GM12878 (cell line): ENCODE measurements around the gene NOL12. TPM values are rescaled to one million over a fixed set of nuclear protein-coding genes. Genes with fewer than 3 reads are reported as not detected.

Source experiments
- ASH2L ChIP-seq: fragments of 300-600, 200-600 bp; sonication (generic); IDR thresholded peaks from 2 replicates; pipeline ENCODE4 v1.6.1; 2017; ENCODE audit warnings: low read depth, mild to moderate bottlenecking, borderline replicate concordance
- BHLHE40 ChIP-seq, 2 experiments: fragments of 450-650 bp in 1 of 2; IDR thresholded peaks; 2 replicates each; pipeline ENCODE4 v1.6.1; 2011 to 2017; ENCODE audit warnings: low read depth in 2 of 2, borderline replicate concordance in 1 of 2, improper control_type of control experiment in 1 of 2, low read length in 1 of 2, mild to moderate bottlenecking in 1 of 2
- CHD4 ChIP-seq: fragments of 200-600 bp; sonication (generic); IDR thresholded peaks from 2 replicates; pipeline ENCODE4 v1.6.1; 2016; ENCODE audit warnings: mild to moderate bottlenecking
- GATAD2B ChIP-seq: fragments of 450-650 bp; conservative IDR thresholded peaks from 2 replicates; pipeline ENCODE4 v1.6.1; 2017; ENCODE audit warnings: low read depth, mild to moderate bottlenecking, moderate library complexity
- HDGF ChIP-seq: fragments of 450-650 bp; IDR thresholded peaks from 2 replicates; pipeline ENCODE4 v1.6.1; 2016; ENCODE audit warnings: antibody characterized with exemption
- KAT2A ChIP-seq: conservative IDR thresholded peaks from 2 replicates; pipeline ENCODE4 v1.6.1; 2011; ENCODE audit warnings: low read depth, low read length; ENCODE audit not compliant: control insufficient read depth
- MXI1 ChIP-seq: fragments of 150-350 bp; IDR thresholded peaks from 2 replicates; pipeline ENCODE4 v1.6.1; 2011; ENCODE audit warnings: low read depth, mild to moderate bottlenecking, inconsistent platforms, low read length, improper control_type of control experiment
- NFYA ChIP-seq: IDR thresholded peaks from 2 replicates; pipeline ENCODE4 v1.6.1; 2011; ENCODE audit warnings: low read depth, mild to moderate bottlenecking, low read length, improper control_type of control experiment, borderline replicate concordance
- NR2C1 ChIP-seq: fragments of 450-650 bp; IDR thresholded peaks from 2 replicates; pipeline ENCODE4 v1.6.1; 2017; ENCODE audit warnings: antibody characterized with exemption, mild to moderate bottlenecking, moderate library complexity
- PAX5 ChIP-seq: IDR thresholded peaks from 2 replicates; pipeline ENCODE4 v1.6.1; 2011; ENCODE audit warnings: low read depth, low read length, borderline replicate concordance
- RAD51 ChIP-seq: fragments of 450-650 bp; IDR thresholded peaks from 2 replicates; pipeline ENCODE4 v1.6.1; 2016; ENCODE audit warnings: moderate library complexity, mild to moderate bottlenecking, inconsistent platforms
- SIX5 ChIP-seq: IDR thresholded peaks from 2 replicates; pipeline ENCODE4 v1.6.1; 2011; ENCODE audit warnings: mild to moderate bottlenecking, low read depth, low read length, moderate library complexity; ENCODE audit not compliant: severe bottlenecking
- SMARCA5 ChIP-seq: fragments of 450-650 bp; IDR thresholded peaks from 2 replicates; pipeline ENCODE4 v1.6.1; 2017; ENCODE audit warnings: mild to moderate bottlenecking
- STAT1 ChIP-seq: fragments of 450-650 bp; conservative IDR thresholded peaks from 2 replicates; pipeline ENCODE4 v1.6.1; 2014; ENCODE audit warnings: antibody characterized with exemption, mild to moderate bottlenecking
- SUPT20H ChIP-seq: IDR thresholded peaks from 2 replicates; pipeline ENCODE4 v1.6.1; 2011; ENCODE audit warnings: low read depth, mild to moderate bottlenecking, low read length, moderate library complexity, borderline replicate concordance; ENCODE audit not compliant: control insufficient read depth
- WRNIP1 ChIP-seq: IDR thresholded peaks from 2 replicates; pipeline ENCODE4 v1.6.1; 2011; ENCODE audit warnings: low read depth, low read length, improper control_type of control experiment, borderline replicate concordance
- ZBTB4 ChIP-seq: fragments of 450-650 bp; formaldehyde crosslinking; IDR thresholded peaks from 2 replicates; pipeline ENCODE4 v1.4.0; 2022; ENCODE audit warnings: mild to moderate bottlenecking, moderate library complexity
- polyA plus RNA-seq, 11 experiments: library from polyadenylated mRNA; depleted of rRNA in 4 of 11; unstranded in 6 of 11; stranded (reverse) in 5 of 11; fragments of >200 nt; fragmentation: Nextera tagmentation in 4 of 11; fragmentation: Illumina TruSeq in 1 of 11; extraction: Ambion mirVana in 4 of 11; extraction: Trizol in 1 of 11; gene quantifications; 1 replicate in 1 of 11; 2 replicates in 10 of 11; pipeline versions ENCODE4 v1.2.1 to v1.2.3, GENCODE V29; 2011 to 2016; ENCODE audit warnings: inconsistent platforms in 2 of 11, missing spikeins in 2 of 11, low read depth in 1 of 11
- total RNA-seq, 4 experiments: library from RNA; depleted of rRNA in 3 of 4; stranded (reverse); fragments of >200 nt in 3 of 4; fragmentation: Illumina TruSeq in 1 of 4; extraction: Trizol in 1 of 4; gene quantifications; 2 replicates each; pipeline versions ENCODE4 v1.2.1 to v1.2.3, GENCODE V29; 2013 to 2021
- TF ChIP-seq, protein P1 (sequence below): IDR thresholded peaks from 2 replicates; pipeline ENCODE4 v1.6.1; 2012; ENCODE audit warnings: low read depth, low read length, improper control_type of control experiment
- TF ChIP-seq, protein P2 (sequence below): IDR thresholded peaks from 2 replicates; pipeline ENCODE4 v1.6.1; 2012; ENCODE audit warnings: improper control_type of control experiment, low read depth, low read length; ENCODE audit not compliant: insufficient replicate concordance
- TF ChIP-seq, protein P3 (sequence below): IDR thresholded peaks from 2 replicates; pipeline ENCODE4 v1.6.1; 2012; ENCODE audit warnings: low read depth, low read length, improper control_type of control experiment

Gene NOL12
- total and polyA plus RNA-seq, 10 of the 15 experiments (the other 5 are each of a cell fraction or from before 2014, with no cell fraction given): 3.3 to 69.4 (median 41.1) TPM

- no peak for TF ChIP-seq ZBTB4 (CRISPR knock-in tag)
- no peak for TF ChIP-seq SMARCA5
- TF ChIP-seq, protein P1, sequence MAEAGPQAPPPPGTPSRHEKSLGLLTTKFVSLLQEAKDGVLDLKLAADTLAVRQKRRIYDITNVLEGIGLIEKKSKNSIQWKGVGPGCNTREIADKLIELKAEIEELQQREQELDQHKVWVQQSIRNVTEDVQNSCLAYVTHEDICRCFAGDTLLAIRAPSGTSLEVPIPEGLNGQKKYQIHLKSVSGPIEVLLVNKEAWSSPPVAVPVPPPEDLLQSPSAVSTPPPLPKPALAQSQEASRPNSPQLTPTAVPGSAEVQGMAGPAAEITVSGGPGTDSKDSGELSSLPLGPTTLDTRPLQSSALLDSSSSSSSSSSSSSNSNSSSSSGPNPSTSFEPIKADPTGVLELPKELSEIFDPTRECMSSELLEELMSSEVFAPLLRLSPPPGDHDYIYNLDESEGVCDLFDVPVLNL: no peak
- TF ChIP-seq, protein P2, sequence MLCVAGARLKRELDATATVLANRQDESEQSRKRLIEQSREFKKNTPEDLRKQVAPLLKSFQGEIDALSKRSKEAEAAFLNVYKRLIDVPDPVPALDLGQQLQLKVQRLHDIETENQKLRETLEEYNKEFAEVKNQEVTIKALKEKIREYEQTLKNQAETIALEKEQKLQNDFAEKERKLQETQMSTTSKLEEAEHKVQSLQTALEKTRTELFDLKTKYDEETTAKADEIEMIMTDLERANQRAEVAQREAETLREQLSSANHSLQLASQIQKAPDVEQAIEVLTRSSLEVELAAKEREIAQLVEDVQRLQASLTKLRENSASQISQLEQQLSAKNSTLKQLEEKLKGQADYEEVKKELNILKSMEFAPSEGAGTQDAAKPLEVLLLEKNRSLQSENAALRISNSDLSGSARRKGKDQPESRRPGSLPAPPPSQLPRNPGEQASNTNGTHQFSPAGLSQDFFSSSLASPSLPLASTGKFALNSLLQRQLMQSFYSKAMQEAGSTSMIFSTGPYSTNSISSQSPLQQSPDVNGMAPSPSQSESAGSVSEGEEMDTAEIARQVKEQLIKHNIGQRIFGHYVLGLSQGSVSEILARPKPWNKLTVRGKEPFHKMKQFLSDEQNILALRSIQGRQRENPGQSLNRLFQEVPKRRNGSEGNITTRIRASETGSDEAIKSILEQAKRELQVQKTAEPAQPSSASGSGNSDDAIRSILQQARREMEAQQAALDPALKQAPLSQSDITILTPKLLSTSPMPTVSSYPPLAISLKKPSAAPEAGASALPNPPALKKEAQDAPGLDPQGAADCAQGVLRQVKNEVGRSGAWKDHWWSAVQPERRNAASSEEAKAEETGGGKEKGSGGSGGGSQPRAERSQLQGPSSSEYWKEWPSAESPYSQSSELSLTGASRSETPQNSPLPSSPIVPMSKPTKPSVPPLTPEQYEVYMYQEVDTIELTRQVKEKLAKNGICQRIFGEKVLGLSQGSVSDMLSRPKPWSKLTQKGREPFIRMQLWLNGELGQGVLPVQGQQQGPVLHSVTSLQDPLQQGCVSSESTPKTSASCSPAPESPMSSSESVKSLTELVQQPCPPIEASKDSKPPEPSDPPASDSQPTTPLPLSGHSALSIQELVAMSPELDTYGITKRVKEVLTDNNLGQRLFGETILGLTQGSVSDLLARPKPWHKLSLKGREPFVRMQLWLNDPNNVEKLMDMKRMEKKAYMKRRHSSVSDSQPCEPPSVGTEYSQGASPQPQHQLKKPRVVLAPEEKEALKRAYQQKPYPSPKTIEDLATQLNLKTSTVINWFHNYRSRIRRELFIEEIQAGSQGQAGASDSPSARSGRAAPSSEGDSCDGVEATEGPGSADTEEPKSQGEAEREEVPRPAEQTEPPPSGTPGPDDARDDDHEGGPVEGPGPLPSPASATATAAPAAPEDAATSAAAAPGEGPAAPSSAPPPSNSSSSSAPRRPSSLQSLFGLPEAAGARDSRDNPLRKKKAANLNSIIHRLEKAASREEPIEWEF: no peak
- no peak for TF ChIP-seq PAX5
- TF ChIP-seq CHD4: no peak
- TF ChIP-seq KAT2A: no peak
- TF ChIP-seq SUPT20H: no peak
- no peak for TF ChIP-seq RAD51
- TF ChIP-seq STAT1: no peak
- TF ChIP-seq SIX5: no peak
- TF ChIP-seq, protein P3, sequence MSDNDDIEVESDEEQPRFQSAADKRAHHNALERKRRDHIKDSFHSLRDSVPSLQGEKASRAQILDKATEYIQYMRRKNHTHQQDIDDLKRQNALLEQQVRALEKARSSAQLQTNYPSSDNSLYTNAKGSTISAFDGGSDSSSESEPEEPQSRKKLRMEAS: peak; percentile 49; the same call in 1 of the 2 replicates
- TF ChIP-seq BHLHE40 (IDR thresholded peaks at IDR 0.05; ENCODE audit: borderline replicate concordance in 1 of 2, low read depth in 2 of 2, low read length in 1 of 2): no peak; a peak in 1 of 4 replicates
- TF ChIP-seq NFYA: no peak
- TF ChIP-seq WRNIP1: 0 out of 2 replicates have a peak, but pooled peaks have one; percentile 14
- peak; percentile 44; the same call in 1 of the 2 replicates for TF ChIP-seq MXI1
- peak; percentile 69; the same call in 1 of the 2 replicates for TF ChIP-seq HDGF
- TF ChIP-seq NR2C1: no peak
- TF ChIP-seq GATAD2B: peak; percentile 78; the same call in 1 of the 2 replicates
- no peak for TF ChIP-seq ASH2L
These were observed 9.2 kb upstream of the NOL12 start (continued) for GRCh38 chr22:37676736-37677492.
